ENCODE results near the gene BATF.

- TF ChIP-seq FOXJ3 (CRISPR knock-in tag; IDR thresholded peaks at IDR 0.05): no peak
- no peak for TF ChIP-seq RAD21 (IDR thresholded peaks at IDR 0.05; ENCODE audit: low read length)
These were observed 39.9 kb upstream of the BATF start for GRCh38 chr14:75482366-75482765.
